Measurements from ENCODE around the gene ANP32B.

The ANP32B gene

DNA sequence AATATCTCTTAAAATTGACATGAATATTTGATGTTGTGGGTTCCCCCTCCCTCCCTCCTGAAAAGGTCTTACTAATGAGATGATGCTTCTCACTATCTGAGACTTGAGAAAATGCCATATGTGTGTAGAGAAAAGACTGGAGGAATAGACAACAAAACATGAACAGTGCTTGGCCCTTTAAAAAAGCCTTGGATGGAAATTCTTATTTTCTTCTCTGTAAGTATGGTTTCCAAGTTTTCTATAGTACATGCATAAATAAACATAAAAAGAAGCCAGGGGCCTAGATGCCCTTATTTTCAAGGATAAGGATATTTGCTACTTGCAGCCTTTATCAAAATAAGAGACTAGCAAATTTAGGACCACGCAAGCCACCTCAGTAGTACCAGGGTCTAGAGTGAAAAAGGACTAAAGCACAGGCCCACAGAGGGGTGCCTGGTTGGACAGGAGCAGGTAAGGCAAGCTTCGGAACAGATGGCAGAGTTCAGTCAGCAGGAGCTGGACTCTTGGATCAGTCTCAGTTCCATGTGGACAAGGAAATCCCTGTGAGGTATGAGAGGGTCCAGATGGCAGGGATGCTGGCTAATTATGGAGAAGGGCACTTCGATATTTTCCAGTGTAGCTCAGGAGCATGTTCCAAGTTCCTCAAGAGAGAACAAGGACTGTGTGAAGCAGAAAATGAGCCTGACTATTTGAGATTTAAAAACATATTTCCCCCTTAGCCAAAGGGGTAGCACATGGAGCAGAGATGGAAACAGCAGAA, 4.6 kb upstream of the ANP32B start:
- DNase-seq (ENCODE audit: low read depth) = no peak
- TF ChIP-seq, protein P1, sequence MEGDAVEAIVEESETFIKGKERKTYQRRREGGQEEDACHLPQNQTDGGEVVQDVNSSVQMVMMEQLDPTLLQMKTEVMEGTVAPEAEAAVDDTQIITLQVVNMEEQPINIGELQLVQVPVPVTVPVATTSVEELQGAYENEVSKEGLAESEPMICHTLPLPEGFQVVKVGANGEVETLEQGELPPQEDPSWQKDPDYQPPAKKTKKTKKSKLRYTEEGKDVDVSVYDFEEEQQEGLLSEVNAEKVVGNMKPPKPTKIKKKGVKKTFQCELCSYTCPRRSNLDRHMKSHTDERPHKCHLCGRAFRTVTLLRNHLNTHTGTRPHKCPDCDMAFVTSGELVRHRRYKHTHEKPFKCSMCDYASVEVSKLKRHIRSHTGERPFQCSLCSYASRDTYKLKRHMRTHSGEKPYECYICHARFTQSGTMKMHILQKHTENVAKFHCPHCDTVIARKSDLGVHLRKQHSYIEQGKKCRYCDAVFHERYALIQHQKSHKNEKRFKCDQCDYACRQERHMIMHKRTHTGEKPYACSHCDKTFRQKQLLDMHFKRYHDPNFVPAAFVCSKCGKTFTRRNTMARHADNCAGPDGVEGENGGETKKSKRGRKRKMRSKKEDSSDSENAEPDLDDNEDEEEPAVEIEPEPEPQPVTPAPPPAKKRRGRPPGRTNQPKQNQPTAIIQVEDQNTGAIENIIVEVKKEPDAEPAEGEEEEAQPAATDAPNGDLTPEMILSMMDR (IDR thresholded peaks at IDR 0.05; ENCODE audit: insufficient read depth, low read depth, low read length, missing control alignments) = no peak
- H3K4me3 ChIP-seq (ENCODE audit: low read depth, low read length) = no peak overlapping the region

DNA sequence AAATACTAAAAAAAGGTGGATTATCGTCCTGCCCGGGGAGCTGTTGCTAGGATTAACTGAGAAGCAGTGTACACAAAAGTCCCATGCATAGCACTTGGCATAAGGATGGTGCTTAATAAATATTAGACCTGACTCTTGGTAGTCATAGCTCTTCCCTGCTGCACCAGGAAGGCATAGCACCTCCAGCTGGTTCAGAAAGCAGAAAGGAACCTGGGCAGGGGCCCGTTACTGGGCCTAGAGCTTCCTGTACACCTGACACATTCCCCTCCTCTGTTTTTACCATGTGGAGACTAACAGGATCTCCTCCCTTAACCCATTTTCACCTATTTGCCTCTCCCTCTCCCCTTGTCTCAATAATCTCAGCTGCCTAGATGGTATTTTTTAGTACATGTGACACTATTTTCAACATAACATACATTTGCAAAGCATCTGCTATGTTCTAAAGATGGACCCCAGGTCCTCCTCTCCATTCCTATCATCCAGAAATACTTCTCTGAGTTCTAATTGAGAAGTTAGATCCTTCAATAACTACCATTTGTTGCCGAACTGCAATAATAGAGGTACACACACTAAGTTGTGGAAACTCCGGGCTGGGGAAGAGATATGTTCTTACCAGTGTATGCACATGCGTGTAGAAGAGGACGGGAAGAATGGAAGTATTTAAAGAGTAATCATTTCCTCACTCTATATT, 3.2 kb upstream of the ANP32B start:
- TF ChIP-seq, protein P1 (IDR thresholded peaks at IDR 0.05; ENCODE audit: insufficient read depth, low read depth, low read length, missing control alignments) = no peak
- H3K4me3 ChIP-seq (ENCODE audit: low read depth, low read length) = no peak overlapping the region
- DNase-seq (ENCODE audit: low read depth) = no peak

DNA sequence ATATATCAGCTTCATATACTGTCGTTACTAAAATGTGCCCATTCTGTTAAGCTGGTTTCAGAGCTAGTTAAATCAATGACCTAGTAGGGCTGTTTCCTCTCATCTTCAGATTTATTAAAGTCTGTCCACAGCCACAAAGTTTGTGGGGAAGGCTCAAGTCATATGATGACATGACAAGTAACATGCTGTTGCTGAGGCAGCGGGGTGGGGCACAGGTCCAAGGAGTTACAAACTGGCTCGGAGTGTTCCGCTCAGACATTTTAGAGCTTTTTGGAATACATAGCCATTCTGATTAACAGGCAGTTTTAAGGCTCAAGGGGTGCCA, 2.7 kb upstream of the ANP32B start:
- DNase-seq (ENCODE audit: low read depth) = no peak
- H3K4me3 ChIP-seq (ENCODE audit: low read depth, low read length) = no peak overlapping the region
- TF ChIP-seq, protein P1 (IDR thresholded peaks at IDR 0.05; ENCODE audit: insufficient read depth, low read depth, low read length, missing control alignments) = no peak

DNA sequence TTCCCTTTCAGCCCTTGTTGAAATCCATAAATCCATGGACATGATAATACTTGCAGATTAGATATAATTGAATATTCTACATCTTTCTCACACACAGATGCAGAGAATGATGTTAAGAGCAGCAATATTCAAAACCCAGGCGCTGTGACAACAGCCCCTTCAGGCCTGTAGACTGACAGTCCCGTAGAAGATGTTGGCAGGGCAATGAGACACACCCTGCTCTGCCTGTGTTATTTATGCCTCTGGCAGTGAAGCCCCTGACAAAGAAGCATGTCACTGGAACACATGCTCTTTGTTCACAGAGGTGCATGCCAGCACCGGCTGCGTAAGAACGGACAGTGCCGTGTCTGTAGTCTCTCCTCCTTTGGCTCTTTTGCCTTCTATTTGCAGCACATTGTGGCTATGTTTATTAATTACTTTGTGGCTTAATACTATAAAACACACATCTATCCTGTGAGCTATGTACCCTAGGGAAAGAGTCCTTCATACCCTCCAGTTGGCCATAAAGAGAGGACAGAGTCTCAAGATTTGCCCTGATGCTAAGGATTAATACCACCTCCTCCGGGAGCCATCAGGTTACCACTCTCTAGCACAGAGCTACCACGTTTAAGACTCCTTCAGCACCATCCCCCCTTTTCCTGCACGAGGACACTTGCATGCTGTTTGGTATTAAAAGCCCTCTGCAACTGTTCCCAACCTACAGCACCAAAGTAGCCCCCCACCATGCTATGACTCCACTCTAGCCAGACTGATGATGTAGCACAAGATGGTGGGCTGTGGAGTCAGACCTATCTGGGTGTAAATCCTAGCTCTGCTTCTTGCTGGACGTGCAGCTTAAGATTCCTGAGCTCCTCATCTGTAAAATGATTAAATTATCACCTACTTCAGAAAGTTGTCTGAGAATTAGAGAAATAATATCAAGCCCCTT, 2.0 kb upstream of the ANP32B start:
- no peak overlapping the region for H3K4me3 ChIP-seq (ENCODE audit: low read depth, low read length)
- TF ChIP-seq, protein P1 (IDR thresholded peaks at IDR 0.05; ENCODE audit: insufficient read depth, low read depth, low read length, missing control alignments) = no peak
- no peak for DNase-seq (ENCODE audit: low read depth)

DNA sequence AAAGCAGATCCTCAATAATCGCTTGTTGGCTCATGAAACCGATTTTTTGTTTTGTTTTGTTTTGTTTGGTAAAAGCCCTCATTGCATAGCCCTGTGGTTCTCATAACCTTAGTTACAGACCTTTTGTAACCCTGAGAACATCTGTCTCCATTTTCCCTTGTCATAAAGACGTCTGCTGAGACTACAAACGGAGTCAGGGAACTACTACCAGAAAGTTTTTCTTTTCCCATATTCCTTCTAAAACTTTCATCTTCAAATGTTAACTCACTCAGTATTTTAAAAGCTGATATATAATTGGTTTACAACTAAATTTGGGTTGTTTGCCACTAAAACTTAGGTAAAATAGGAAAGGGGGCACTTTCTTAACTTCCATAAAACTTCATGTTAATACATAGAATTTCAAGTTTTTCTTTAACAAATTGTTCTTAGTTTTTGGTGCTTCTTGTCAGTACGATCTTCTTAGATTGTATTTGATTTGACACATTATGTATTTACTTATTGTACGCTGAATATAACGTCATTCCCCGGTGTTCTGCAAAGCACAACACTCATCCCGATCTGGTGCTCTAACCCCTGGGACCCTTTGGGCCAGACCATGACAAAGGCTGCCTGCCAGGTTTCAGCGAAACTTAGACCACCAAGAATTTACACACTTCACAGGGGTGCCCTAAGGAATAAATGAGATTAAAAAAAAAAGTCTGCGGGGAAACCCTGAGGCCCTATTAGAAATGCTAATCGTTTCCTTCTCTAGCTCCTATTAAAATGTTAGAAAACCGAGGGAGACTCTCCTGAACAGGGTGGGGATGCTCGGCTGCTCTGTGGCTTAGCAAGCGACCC, 1.1 kb upstream of the ANP32B start:
- TF ChIP-seq, protein P1 (IDR thresholded peaks at IDR 0.05; ENCODE audit: insufficient read depth, low read depth, low read length, missing control alignments) = no peak
- no peak for DNase-seq (ENCODE audit: low read depth)
- H3K4me3 ChIP-seq (ENCODE audit: low read depth, low read length) = peak overlapping the region; percentile 80

DNA sequence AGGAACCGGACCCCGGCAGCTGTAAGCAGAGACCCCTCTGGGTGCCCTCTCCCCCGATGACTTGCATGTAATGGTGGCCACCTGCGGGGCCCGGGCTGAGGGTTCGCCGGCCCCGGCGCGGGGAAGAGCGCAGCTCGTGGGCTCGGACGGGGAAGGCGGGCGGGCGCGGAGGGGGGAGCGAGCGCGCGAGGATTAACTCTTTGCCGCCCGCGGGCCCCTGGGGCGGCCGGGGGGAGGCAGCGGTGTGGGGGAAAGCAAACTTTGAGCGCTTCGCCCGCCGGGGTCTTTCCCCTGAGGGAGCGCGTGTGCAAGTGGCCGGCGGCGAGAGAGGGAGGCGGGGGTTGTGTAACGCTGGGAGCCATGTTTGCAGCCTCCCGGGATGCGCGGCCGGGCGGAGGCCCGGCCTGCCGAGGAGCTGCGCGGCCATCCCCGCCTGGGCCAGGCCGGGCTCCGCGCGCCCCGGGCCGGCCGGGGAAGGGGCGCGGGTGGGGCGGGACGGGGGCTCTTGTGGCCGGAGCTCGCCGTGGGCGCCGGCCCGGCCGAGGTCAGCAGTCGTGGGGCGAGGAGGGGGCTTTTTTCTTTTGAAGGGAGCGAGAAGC, 547 bp downstream of the ANP32B start:
- TF ChIP-seq, protein P1 (IDR thresholded peaks at IDR 0.05; ENCODE audit: insufficient read depth, low read depth, low read length, missing control alignments) = no peak
- H3K4me3 ChIP-seq (ENCODE audit: low read depth, low read length) = peak overlapping the region; percentile 93
- DNase-seq (ENCODE audit: low read depth) = peak; percentile 72

Measured in GM12865 (cell line).